ENCODE results near the gene EIF4G3.

Gene EIF4G3

DNA sequence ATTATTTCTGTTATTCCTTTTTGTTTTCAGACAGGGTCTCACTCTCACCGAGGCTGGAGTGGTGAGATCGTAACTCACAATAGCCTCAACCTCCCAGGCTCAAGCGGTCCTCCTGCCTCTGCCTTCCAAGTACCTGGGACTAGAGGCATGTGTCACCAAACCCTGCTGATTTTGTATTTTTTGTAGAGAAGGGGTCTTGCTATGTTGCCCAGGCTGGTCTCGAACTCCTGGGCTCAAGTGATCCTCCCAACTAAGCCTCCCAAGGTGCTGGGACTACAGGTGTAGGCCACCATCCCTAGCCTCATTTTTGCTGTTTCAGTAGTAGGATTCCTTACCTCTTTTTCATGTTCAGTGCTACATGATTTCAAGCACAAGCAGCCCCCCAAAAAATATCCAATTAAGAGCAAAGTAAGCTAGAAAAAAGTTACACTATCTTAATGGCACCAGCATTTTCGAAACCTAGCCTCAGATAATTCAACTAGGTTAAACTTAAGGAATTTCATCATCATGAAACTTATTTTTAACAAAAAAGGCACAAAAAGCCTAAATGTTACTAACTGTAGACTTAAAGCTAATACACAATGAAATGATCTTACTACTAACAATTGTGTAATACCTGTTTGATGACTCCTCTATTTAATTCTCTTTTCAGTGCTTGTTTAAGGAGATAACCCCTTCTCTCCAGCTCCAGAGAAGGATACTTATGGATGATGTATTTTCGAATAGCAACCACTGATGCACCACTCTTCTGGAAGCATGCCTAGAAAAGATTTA is 406.2 kb downstream of the EIF4G3 start:
- DNase-seq (ENCODE audit: low read depth in 1 of 2, low spot score in 1 of 2) = no peak

DNA sequence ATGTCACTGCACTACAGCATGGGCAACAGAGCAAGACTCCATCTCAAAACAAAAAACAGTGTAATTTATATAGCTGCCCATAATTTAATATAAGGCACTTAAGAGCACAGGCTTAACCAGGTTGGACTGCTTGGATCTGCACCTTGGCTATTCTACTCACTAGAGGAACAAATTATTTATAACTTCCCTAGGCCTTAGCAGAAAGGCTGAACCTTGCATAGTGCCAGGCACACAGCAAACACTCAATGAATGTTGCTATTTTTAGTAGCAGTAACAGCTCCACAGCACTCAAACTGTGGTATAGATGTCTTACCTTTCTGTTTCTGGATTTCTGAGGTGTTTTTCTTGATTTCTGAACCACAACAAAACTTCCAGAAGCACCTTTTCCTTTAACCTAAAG is 409.4 kb downstream of the EIF4G3 start:
- no peak for DNase-seq (ENCODE audit: low read depth in 1 of 2, low spot score in 1 of 2)

DNA sequence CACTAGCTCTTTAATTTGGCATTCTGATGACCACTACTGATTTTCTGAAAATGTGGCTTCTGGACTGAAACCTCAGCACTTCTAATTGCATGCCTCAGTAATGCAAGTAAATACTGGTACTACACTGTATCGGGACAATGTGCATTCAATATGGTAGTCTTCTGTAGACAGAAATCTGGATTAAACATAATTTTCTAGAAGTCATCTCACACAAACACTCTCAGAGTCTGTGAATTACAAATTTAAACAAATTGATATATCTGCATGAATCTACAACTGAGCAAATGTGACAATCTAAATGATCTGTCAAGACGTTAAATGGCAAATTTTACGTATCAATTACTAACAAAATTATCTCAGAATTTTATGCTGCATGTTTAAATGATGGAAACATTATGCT is 413.3 kb downstream of the EIF4G3 start:
- no peak for DNase-seq (ENCODE audit: low read depth in 1 of 2, low spot score in 1 of 2)

DNA sequence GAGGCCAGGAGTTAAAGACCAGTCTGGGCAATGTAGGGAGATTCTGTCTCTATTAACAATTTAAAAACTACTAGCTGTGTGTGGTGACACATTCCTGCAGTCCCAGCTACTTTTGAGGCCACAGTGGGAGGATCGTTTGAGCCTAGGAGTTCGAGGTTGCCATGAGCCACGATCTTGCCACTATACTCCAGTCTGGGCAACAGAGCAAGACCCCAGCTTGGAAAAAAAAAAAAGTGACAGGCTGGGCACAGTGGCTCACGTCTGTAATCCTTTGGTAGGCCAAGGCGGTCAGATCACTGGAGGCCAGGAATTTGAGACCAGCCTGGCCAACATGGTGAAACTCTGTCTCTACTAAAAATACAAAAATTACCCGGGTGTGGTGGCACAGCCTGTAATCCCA is 416.4 kb downstream of the EIF4G3 start:
- no peak for DNase-seq (ENCODE audit: low read depth in 1 of 2, low spot score in 1 of 2)

Data from activated T-helper 1 cell treated with anti-CD3 and anti-CD28 coated beads, Interleukin-2, amount 50 U/mL, for 16 hours (primary cell).